ENCODE measurements around the gene KIF19. TPM values are rescaled to one million over a fixed set of nuclear protein-coding genes. Genes with fewer than 3 reads are reported as not detected.

KIF19 gene
- total RNA-seq, 1 donor: not detected

GRCh38 chr17:74283371-74283673 lies 42.7 kb upstream of the KIF19 start:
- H4K20me1 ChIP-seq (ENCODE audit: insufficient read depth, low read length): no peaks in the 10 kb centered on the region
- H3K27me3 ChIP-seq (ENCODE audit: insufficient read depth, low read length): no peaks in the 10 kb centered on the region
- no peaks in the 10 kb centered on the region for H3K79me2 ChIP-seq (ENCODE audit: insufficient read depth, low read length)
- no peak overlapping the region for H2AFZ ChIP-seq (ENCODE audit: low read length)
- H3K4me2 ChIP-seq (ENCODE audit: insufficient read depth, low read length): no peak overlapping the region
- no peak overlapping the region for H3K27ac ChIP-seq (ENCODE audit: low read depth, low read length)
- TF ChIP-seq, protein P1, sequence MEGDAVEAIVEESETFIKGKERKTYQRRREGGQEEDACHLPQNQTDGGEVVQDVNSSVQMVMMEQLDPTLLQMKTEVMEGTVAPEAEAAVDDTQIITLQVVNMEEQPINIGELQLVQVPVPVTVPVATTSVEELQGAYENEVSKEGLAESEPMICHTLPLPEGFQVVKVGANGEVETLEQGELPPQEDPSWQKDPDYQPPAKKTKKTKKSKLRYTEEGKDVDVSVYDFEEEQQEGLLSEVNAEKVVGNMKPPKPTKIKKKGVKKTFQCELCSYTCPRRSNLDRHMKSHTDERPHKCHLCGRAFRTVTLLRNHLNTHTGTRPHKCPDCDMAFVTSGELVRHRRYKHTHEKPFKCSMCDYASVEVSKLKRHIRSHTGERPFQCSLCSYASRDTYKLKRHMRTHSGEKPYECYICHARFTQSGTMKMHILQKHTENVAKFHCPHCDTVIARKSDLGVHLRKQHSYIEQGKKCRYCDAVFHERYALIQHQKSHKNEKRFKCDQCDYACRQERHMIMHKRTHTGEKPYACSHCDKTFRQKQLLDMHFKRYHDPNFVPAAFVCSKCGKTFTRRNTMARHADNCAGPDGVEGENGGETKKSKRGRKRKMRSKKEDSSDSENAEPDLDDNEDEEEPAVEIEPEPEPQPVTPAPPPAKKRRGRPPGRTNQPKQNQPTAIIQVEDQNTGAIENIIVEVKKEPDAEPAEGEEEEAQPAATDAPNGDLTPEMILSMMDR (IDR thresholded peaks at IDR 0.05; ENCODE audit: extremely low read depth, low read depth, low read length): no peak
- DNase-seq (ENCODE audit: insufficient read length, low spot score, missing footprints): no peak
- H3K36me3 ChIP-seq (ENCODE audit: insufficient read depth, low read length): no peaks in the 10 kb centered on the region
- no peak overlapping the region for H3K4me3 ChIP-seq (ENCODE audit: insufficient read depth, low read length)
- H3K4me1 ChIP-seq (ENCODE audit: insufficient read depth, low read length): no peaks in the 10 kb centered on the region
- no peaks in the 10 kb centered on the region for H3K9me3 ChIP-seq (ENCODE audit: low read depth, low read length)

DNA sequence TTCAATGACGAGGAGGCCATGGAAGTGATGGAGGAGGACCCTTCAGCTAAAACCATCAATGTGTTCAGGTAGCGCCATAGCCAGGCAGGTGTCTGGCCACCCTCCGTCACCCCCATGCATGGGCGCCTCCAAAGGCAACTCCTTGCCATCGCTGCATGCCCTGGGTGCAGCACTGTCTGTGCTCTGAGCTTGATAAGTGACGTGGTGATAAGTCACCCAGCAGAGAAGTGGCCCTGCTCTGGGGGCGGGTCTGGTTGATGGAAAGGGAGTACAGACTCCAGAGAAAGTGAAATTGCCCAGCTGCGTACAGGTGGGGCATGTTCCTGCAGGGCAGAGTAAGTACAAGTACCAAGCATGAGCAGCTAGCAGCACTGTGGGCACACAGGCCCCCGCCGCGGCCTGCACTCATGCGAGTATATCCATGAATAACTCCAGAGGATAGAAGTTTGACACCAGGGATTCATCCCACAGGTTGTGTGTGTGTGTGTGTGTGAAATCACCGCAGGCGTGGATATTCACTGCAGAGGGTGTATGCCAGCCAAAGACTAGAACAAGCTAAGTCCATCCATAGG lies 38.9 kb upstream of the KIF19 start:
- no peaks in the 10 kb centered on the region for H3K79me2 ChIP-seq (ENCODE audit: insufficient read depth, low read length)
- H4K20me1 ChIP-seq (ENCODE audit: insufficient read depth, low read length): no peaks in the 10 kb centered on the region
- no peak overlapping the region for H3K4me3 ChIP-seq (ENCODE audit: insufficient read depth, low read length)
- H3K4me1 ChIP-seq (ENCODE audit: insufficient read depth, low read length): no peaks in the 10 kb centered on the region
- H3K4me2 ChIP-seq (ENCODE audit: insufficient read depth, low read length): no peak overlapping the region
- no peaks in the 10 kb centered on the region for H3K27me3 ChIP-seq (ENCODE audit: insufficient read depth, low read length)
- no peaks in the 10 kb centered on the region for H3K36me3 ChIP-seq (ENCODE audit: insufficient read depth, low read length)
- TF ChIP-seq, protein P1 (IDR thresholded peaks at IDR 0.05; ENCODE audit: extremely low read depth, low read depth, low read length): no peak
- DNase-seq (ENCODE audit: insufficient read length, low spot score, missing footprints): no peak
- H3K27ac ChIP-seq (ENCODE audit: low read depth, low read length): no peak overlapping the region
- no peaks in the 10 kb centered on the region for H3K9me3 ChIP-seq (ENCODE audit: low read depth, low read length)
- no peak overlapping the region for H2AFZ ChIP-seq (ENCODE audit: low read length)

- Histone ChIP-seq H3K27ac (ENCODE audit: low read depth, low read length) (no peak overlapping the region), H3K4me1 (ENCODE audit: insufficient read depth, low read length) (no peaks in the 10 kb centered on the region), H4K20me1 (ENCODE audit: insufficient read depth, low read length) (no peaks in the 10 kb centered on the region), H3K4me3 (ENCODE audit: insufficient read depth, low read length) (no peak overlapping the region), H3K79me2 (ENCODE audit: insufficient read depth, low read length) (no peaks in the 10 kb centered on the region), H3K4me2 (ENCODE audit: insufficient read depth, low read length) (no peak overlapping the region), H2AFZ (ENCODE audit: low read length) (no peak overlapping the region), H3K36me3 (ENCODE audit: insufficient read depth, low read length) (no peaks in the 10 kb centered on the region), H3K9me3 (ENCODE audit: low read depth, low read length) (no peaks in the 10 kb centered on the region), H3K27me3 (ENCODE audit: insufficient read depth, low read length) (no peaks in the 10 kb centered on the region)
- TF ChIP-seq, protein P1 (IDR thresholded peaks at IDR 0.05; ENCODE audit: extremely low read depth, low read depth, low read length): no peak
- DNase-seq (ENCODE audit: insufficient read length, low spot score, missing footprints): no peak
Measured at GRCh38 chr17:74288785-74289184, 37.2 kb upstream of the KIF19 start.

DNA sequence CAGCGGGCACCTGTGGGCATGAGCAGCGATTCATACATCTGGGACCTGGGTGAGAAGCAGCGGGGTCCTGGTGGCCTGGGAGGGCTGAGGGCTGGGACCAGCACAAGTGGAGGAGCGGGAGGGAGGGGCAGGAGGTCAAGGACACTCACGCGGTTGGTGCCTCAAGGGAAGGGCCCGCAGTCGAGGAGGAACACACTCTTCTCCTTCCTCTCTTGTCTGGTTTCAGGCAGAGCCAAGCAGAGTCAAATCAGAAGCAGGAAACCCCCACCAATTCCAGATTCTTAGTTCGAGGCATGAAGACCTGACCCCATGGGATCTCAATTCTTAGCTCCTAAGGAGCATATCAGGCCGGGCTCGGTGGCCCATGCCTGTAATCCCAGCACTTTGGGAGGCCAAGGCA lies 36.3 kb upstream of the KIF19 start:
- H3K79me2 ChIP-seq (ENCODE audit: insufficient read depth, low read length): no peaks in the 10 kb centered on the region
- no peak for DNase-seq (ENCODE audit: insufficient read length, low spot score, missing footprints)
- H3K4me2 ChIP-seq (ENCODE audit: insufficient read depth, low read length): no peak overlapping the region
- no peaks in the 10 kb centered on the region for H3K4me1 ChIP-seq (ENCODE audit: insufficient read depth, low read length)
- H3K36me3 ChIP-seq (ENCODE audit: insufficient read depth, low read length): no peaks in the 10 kb centered on the region
- H3K27ac ChIP-seq (ENCODE audit: low read depth, low read length): no peak overlapping the region
- no peaks in the 10 kb centered on the region for H3K27me3 ChIP-seq (ENCODE audit: insufficient read depth, low read length)
- H3K9me3 ChIP-seq (ENCODE audit: low read depth, low read length): no peaks in the 10 kb centered on the region
- no peak overlapping the region for H2AFZ ChIP-seq (ENCODE audit: low read length)
- no peaks in the 10 kb centered on the region for H4K20me1 ChIP-seq (ENCODE audit: insufficient read depth, low read length)
- TF ChIP-seq, protein P1 (IDR thresholded peaks at IDR 0.05; ENCODE audit: extremely low read depth, low read depth, low read length): no peak
- no peak overlapping the region for H3K4me3 ChIP-seq (ENCODE audit: insufficient read depth, low read length)

Measured in osteoblast (primary cell).